Stomach smooth muscle (tissue), 2 donors: Measurements from ENCODE around the gene ACP4.

Source experiments
- H3K27ac ChIP-seq: one replicate; pipeline ENCODE4 v1.7.0; 2013; ENCODE audit warnings: mild to moderate bottlenecking, low read length, inconsistent platforms
- H3K27me3 ChIP-seq, 2 donors: one replicate each; pipeline ENCODE4 v1.7.0; 2013; ENCODE audit warnings: low read length in 2 of 2; ENCODE audit not compliant: insufficient read depth in 2 of 2, control insufficient read depth in 1 of 2
- H3K36me3 ChIP-seq, 2 donors: one replicate each; pipeline ENCODE4 v1.7.0; 2013; ENCODE audit warnings: low read length in 2 of 2; ENCODE audit not compliant: control insufficient read depth in 2 of 2, insufficient read depth in 2 of 2
- H3K4me1 ChIP-seq: one replicate; pipeline ENCODE4 v1.7.0; 2013; ENCODE audit warnings: low read length; ENCODE audit not compliant: control insufficient read depth, insufficient read depth
- H3K4me3 ChIP-seq, 2 donors: one replicate each; pipeline ENCODE4 v1.7.0; 2013; ENCODE audit warnings: low read length in 2 of 2
- H3K9ac ChIP-seq, 2 donors: one replicate each; pipeline ENCODE4 v1.7.0; 2013; ENCODE audit warnings: low read length in 2 of 2, mild to moderate bottlenecking in 1 of 2
- H3K9me3 ChIP-seq, 2 donors: one replicate each; pipeline ENCODE4 v1.7.0; 2013; ENCODE audit warnings: low read length in 2 of 2; ENCODE audit not compliant: control insufficient read depth in 2 of 2
- donor health status: healthy.
- donor health status: Pancreatic carcinoma.

ACP4 gene

GRCh38 chr19:50790922-50791467 lies 780 bp downstream of the ACP4 start:
- Histone ChIP-seq H3K27me3 (peaks cover 2 to 6% of the 10 kb centered on the region in 2 donors), H3K9ac (no peak overlapping the region), H3K36me3 (peaks cover 0 to 2% of the 10 kb centered on the region in 2 donors)

GRCh38 chr19:50791594-50792271 lies 1.5 kb downstream of the ACP4 start:
- Histone ChIP-seq H3K27me3 (peaks cover 2 to 6% of the 10 kb centered on the region in 2 donors), H3K36me3 (peaks cover 0 to 2% of the 10 kb centered on the region in 2 donors), H3K9ac (no peak overlapping the region), H3K4me3 (no peak overlapping the region), H3K27ac (no peak overlapping the region), H3K4me1 (no peaks in the 10 kb centered on the region), H3K9me3 (no peaks in the 10 kb centered on the region)

More at GRCh38 chr19:50790922-50791467, 780 bp downstream of the ACP4 start:
- Histone ChIP-seq H3K4me1 (no peaks in the 10 kb centered on the region), H3K27ac (no peak overlapping the region), H3K9me3 (no peaks in the 10 kb centered on the region), H3K4me3 (no peak overlapping the region)

- Histone ChIP-seq H3K27me3 (peaks cover 2 to 6% of the 10 kb centered on the region in 2 donors), H3K4me3 (no peak overlapping the region)
These were observed 2.3 kb downstream of the ACP4 start for GRCh38 chr19:50792272-50793250.

GRCh38 chr19:50793558-50794065 lies 3.4 kb downstream of the ACP4 start:
- Histone ChIP-seq H3K9ac (no peak overlapping the region), H3K27ac (no peak overlapping the region), H3K27me3 (peaks cover 0 to 6% of the 10 kb centered on the region in 2 donors), H3K9me3 (no peaks in the 10 kb centered on the region), H3K4me3 (no peak overlapping the region), H3K36me3 (peaks cover 8 to 11% of the 10 kb centered on the region in 2 donors), H3K4me1 (no peaks in the 10 kb centered on the region)

More at GRCh38 chr19:50792272-50793250, 2.3 kb downstream of the ACP4 start:
- no peak overlapping the region for H3K9ac ChIP-seq
- H3K9me3 ChIP-seq: no peaks in the 10 kb centered on the region
- H3K4me1 ChIP-seq: no peaks in the 10 kb centered on the region
- peaks cover 0 to 2% of the 10 kb centered on the region in 2 donors for H3K36me3 ChIP-seq
- no peak overlapping the region for H3K27ac ChIP-seq

GRCh38 chr19:50794074-50794875 lies 4.1 kb downstream of the ACP4 start:
- H3K4me3 ChIP-seq: no peak overlapping the region
- no peak overlapping the region for H3K27ac ChIP-seq
- H3K36me3 ChIP-seq: peaks cover 8 to 11% of the 10 kb centered on the region in 2 donors

GRCh38 chr19:50794876-50795663 lies 4.9 kb downstream of the ACP4 start:
- Histone ChIP-seq H3K27me3 (peaks cover 0 to 6% of the 10 kb centered on the region in 2 donors), H3K27ac (no peak overlapping the region), H3K9me3 (no peaks in the 10 kb centered on the region), H3K4me3 (no peak overlapping the region), H3K9ac (no peak overlapping the region), H3K36me3 (peaks cover 8 to 15% of the 10 kb centered on the region in 2 donors), H3K4me1 (no peaks in the 10 kb centered on the region)

More at GRCh38 chr19:50794074-50794875, 4.1 kb downstream of the ACP4 start:
- peaks cover 0 to 6% of the 10 kb centered on the region in 2 donors for H3K27me3 ChIP-seq
- H3K9ac ChIP-seq: no peak overlapping the region
- H3K9me3 ChIP-seq: no peaks in the 10 kb centered on the region
- no peaks in the 10 kb centered on the region for H3K4me1 ChIP-seq

- H3K27me3 ChIP-seq: peaks cover 0 to 6% of the 10 kb centered on the region in 2 donors
- no peak overlapping the region for H3K27ac ChIP-seq
- H3K9ac ChIP-seq: no peak overlapping the region
- no peak overlapping the region for H3K4me3 ChIP-seq
- H3K36me3 ChIP-seq: peaks cover 8 to 16% of the 10 kb centered on the region in 2 donors
- H3K9me3 ChIP-seq: no peaks in the 10 kb centered on the region
- no peaks in the 10 kb centered on the region for H3K4me1 ChIP-seq
These were observed 5.5 kb downstream of the ACP4 start for GRCh38 chr19:50795664-50796073.

GRCh38 chr19:50796128-50796633 lies 6.0 kb downstream of the ACP4 start:
- Histone ChIP-seq H3K9me3 (no peaks in the 10 kb centered on the region), H3K4me3 (no peak overlapping the region), H3K9ac (no peak overlapping the region), H3K27me3 (peaks cover 0 to 6% of the 10 kb centered on the region in 2 donors), H3K27ac (no peak overlapping the region), H3K36me3 (peaks cover 13 to 21% of the 10 kb centered on the region in 2 donors), H3K4me1 (no peaks in the 10 kb centered on the region)

GRCh38 chr19:50796634-50797428 lies 6.6 kb downstream of the ACP4 start:
- H3K27ac ChIP-seq: no peak overlapping the region
- no peaks in the 10 kb centered on the region for H3K4me1 ChIP-seq
- H3K27me3 ChIP-seq: peaks cover 0 to 5% of the 10 kb centered on the region in 2 donors
- H3K4me3 ChIP-seq: no peak overlapping the region
- H3K9ac ChIP-seq: no peak overlapping the region
- no peaks in the 10 kb centered on the region for H3K9me3 ChIP-seq
- H3K36me3 ChIP-seq: peaks cover 13 to 22% of the 10 kb centered on the region in 2 donors
